ENCODE data around the gene RNU4-1.

- TF ChIP-seq CTCF (IDR thresholded peaks at IDR 0.05; ENCODE audit: poor library complexity, severe bottlenecking), result no peak
- no peak for TF ChIP-seq EP300 (conservative IDR thresholded peaks at IDR 0.05; ENCODE audit: poor library complexity, severe bottlenecking)
- no peak for TF ChIP-seq SMC3 (conservative IDR thresholded peaks at IDR 0.05; ENCODE audit: poor library complexity)
- no peak for TF ChIP-seq RAD21 (conservative IDR thresholded peaks at IDR 0.05)
- TF ChIP-seq REST (IDR thresholded peaks at IDR 0.05; ENCODE audit: borderline replicate concordance), result no peak
- TF ChIP-seq POLR2AphosphoS5 (IDR thresholded peaks at IDR 0.05), result no peak
Measured at GRCh38 chr12:120290609-120291305, 2.3 kb downstream of the RNU4-1 start.

Measured in neural cell (in vitro differentiated cells).